Posterior vena cava (tissue), 2 donors: ENCODE results near the gene ANKRD7. TPM values are rescaled to one million over a fixed set of nuclear protein-coding genes. Genes with fewer than 3 reads are reported as not detected.

Experiments
- DNase-seq: peaks from one replicate; pipeline ENCODE4 v3.0.0-alpha.2; 2020; ENCODE audit warnings: low spot score
- intact Hi-C, 2 donors: fragments of 100-400 bp; cut with DNase I; formaldehyde crosslinking; loops; one replicate each; pipeline versions ENCODE4 v1.14.1 to v1.14.2; 2022 to 2023
- long read RNA-seq, 2 donors: library from polyadenylated mRNA; unstranded; transcript quantifications; one replicate each; pipeline ENCODE4 v2.0.0, GENCODE V29; 2020 to 2021
- total RNA-seq, 2 donors: library from RNA; stranded (reverse); fragmentation: NEBNext Ultra II Directional; extraction: Animal tissue kit (Norgen Biotek cat#: 25700); gene quantifications; one replicate each; pipeline ENCODE4 v1.2.1, GENCODE V29; 2021
- donor health status: DM: yes; HTN: yes; CAD: no.
- donor health status: DM: yes; HTN: yes; CAD: no.

The ANKRD7 gene, protein sequence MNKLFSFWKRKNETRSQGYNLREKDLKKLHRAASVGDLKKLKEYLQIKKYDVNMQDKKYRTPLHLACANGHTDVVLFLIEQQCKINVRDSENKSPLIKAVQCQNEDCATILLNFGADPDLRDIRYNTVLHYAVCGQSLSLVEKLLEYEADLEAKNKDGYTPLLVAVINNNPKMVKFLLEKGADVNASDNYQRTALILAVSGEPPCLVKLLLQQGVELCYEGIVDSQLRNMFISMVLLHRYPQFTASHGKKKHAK
- total RNA-seq: under 1 TPM; 0.48 to 0.93 TPM
- long read RNA-seq, donor 1: 0 reads
- long read RNA-seq, donor 2, partial matches to known transcripts: 0 of 1 reads
- long read RNA-seq, donor 2, other reads (novel, unspliced or antisense): 1 of 1 reads

DNA sequence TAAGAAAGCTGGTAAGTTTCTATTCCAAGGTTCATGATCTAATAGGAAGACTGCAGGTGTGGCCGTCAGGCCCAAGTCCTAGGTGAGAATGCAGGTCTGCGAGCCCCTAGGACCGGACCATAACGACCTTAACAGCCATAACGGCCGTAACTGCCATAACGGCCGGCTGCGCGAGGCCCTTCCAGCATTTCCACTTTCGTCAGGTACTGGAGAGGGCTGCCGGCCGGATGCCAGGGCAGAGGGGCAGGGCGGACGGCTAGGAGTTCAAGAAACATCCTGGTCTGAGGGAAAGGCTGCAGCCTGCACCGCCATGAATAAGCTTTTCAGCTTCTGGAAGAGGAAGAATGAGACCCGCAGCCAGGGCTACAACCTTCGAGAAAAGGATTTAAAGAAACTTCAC lies at the start of gene ANKRD7:
TSS of gene ANKRD7 (plus strand) at position 184 of the 400 bp plus-strand sequence. CDS start at position 311, 127 bp downstream.
- intact Hi-C loops: no loop called here
- no peak for DNase-seq

DNA sequence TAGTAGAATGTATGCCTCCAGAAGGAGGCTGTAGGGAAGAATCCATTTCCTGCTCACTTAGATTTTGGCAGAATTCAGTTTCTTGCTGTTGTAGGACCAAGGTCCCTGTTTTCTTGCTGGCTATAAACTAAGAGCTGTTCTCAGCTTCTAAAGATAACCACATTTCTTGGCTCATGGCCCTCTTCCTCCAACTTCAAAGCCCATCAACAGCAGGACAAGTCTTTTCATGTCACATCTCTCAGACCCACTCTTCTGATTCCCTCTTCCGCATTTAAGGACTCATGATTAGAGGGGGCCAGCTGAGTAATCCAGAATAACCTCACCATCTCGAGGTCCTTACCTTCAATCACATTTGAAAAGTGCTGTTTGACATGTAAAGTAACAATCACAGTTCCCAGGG lies 48.8 kb upstream of the ANKRD7 start:
- intact Hi-C loops: no loop called here
- DNase-seq: no peak

DNA sequence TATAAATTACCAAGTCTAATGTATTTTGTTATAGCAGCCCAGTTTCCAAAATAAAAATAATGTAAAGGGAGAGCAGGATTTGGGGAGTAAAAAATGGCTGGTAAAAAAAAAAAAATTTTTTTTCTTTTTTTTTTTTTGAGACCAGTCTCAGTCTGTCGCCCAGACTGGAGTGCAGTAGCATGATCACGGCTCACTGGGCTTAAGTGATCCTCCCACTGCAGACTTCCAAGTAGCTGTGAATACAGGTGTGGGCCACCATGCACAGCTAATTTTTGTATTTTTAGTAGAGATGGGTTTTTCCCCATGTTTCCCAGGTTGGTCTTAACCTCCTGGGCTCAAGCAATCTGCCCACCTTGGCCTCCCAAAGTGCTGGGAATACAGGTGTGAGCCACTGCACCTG lies 45.3 kb upstream of the ANKRD7 start:
- intact Hi-C loops: no loop called here
- DNase-seq: no peak

DNA sequence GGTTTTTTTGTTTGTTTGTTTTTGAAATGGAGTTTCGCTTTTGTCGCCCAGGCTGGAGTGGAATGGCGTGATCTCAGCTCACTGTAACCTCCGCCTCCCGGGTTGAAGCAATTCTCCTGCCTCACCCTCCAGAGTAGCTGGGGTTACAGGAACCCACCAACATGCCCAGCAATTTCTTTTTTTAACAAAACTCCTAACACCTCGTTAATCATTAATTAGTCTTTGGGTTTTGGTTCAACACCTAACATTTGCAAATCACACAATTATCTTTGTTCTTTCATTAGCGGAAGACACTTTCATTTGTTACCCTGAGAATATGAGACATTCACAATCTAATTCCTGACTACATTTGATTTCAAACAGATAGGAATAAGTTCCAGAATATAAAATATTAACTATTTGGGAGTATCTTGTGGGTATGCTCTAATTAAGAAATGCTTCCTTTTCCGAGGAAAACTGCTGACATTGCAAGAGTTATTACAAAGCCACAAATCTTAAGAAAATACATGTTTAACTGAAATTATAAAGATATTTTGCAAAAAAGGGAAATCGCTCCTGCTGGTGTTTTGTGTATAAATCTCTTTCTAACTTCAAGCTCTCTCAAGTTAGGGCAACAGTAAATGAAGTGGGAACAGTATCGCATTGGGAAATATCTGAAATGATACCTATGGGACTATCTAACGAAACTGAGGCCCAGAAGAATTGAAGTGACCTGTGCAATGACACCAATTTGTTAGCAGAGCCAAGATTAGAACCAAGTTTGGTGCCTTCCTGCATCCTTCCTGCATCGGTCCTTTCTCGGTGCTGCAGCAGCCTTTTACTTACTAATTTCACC lies 41.7 kb upstream of the ANKRD7 start:
- intact Hi-C loops: no loop called here

DNA sequence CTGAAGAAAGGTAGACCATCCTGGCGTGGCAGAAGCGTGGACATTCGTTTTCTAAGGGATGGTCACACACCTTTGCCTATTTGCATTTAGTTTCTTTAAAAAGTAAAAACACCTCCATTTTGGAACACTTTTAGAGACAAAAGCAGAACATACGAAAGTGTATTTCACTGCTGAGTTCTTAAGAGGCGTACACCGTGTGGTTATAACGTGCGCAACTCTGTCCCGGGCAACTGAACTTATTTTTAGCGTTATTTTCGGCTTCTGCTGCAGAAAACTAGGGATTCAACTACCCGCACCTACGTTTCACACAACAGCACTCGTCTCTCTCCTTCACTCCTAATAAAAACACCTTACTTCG lies 41.1 kb upstream of the ANKRD7 start:
- intact Hi-C loops: no loop called here
- no peak for DNase-seq

More for the DNA sequence above, 41.7 kb upstream of the ANKRD7 start:
- DNase-seq: no peak

DNA sequence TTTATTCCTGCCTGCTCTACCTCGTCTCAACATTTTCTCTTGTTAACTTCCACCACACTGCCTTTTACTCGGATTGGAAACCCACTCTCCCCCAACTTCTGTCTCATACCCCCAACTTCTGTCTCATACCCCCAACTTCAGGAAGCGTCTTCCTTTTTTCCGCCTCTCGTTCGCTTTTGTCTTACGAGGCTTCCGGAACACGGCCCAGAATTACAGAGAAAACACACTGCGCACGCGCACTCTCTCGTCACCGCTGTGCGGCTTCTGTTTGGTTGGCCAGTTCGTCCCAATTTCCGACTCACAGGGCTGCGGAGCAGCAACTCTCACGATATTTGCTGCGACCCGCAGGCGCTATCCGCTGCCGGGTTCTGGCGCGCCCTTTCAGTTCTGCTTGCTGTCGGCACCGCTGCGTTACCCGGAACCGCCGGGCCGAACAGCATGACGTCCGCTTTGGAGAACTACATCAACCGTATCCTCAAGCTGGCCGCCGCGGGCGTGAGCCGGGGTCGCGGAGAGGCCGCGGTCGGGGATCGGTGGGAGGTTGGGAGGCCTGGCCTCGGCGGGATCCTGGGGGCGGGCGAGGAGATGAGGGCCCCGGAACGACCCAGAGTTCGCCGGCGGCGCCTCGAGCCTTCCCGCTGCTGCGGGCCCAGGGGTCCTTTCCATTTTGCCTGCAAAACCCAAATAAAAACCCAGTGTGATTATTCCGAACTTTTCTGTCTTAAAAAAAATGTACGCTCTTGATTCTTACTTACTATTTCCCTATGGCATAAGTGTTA lies 40.5 kb upstream of the ANKRD7 start, which contains the start of gene LSM8:
TSS of gene LSM8 (plus strand) at position 379 of the 779 bp plus-strand sequence. CDS start at position 439, 60 bp downstream.
- peak; percentile 99 for DNase-seq
- intact Hi-C loops: no loop called here

DNA sequence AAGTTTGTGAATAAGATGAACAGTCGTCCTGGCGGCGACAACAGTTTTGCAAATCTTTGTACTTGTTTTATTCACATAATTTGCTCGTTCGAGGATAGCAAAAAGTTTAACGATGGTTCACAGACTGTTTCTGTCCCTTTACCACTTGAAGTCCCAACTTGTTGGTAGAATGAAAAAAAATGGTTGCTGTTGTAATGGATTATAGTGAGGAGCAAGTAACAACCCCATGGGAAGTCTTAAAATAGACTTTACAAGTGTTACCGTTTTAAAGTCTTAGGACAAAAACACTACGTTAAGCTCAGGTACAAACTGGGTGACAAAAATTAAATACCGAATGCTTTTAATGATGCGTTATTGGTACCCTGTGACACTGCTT lies 40.0 kb upstream of the ANKRD7 start:
- intact Hi-C loops: no loop called here
- DNase-seq: no peak

DNA sequence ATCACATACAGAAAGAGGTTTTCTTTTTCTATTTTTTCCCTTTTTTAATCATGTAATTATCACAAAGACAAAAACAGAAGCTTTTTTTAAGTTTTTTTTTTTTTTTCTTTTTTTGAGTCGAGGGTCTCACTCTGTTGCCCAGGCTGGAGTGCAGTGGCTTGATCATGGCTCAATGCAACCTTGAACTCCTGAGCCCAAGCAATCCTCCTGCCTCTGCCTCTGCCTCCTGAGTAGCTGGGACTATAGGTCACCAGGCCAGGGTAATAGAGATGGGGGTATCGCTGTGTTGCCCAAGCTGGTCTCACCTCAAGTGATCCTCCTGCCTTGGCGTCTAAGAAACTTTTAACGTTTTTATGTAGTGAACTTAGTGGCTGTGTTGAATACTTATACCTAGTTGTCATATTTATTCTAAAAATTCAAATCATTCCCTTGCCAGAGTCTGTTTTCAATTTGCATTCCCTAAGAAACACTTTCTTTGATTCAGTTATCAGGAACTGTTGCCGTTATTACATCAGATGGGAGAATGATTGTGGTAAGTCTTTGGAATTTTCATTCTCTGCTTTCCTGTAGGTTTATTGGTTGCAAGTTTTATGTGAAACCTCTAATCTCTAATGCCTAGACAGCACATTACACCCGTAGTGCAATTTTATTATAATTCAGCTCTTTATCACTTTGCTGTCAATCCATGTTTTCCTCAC lies 39.2 kb upstream of the ANKRD7 start:
- intact Hi-C loops: no loop called here
- DNase-seq: no peak

DNA sequence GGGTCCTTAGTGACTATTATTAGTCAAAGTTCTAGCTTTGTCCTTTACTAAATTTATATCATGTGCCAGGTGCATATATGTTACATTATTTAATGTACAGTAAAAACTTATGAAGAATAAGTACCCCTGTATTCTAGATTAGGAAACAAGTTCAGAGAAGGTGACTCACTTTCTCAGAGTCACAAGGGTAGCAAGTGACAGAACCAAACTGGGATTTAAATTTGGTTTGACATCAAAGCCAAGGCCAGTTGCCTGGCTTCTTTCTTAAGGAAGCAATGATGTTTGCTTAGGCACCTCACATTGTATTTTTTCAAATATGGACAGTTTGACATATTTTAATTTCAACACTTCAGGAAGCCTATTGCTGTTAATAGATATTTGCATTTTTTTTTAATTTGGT lies 38.0 kb upstream of the ANKRD7 start:
- no peak for DNase-seq
- intact Hi-C loops: no loop called here

DNA sequence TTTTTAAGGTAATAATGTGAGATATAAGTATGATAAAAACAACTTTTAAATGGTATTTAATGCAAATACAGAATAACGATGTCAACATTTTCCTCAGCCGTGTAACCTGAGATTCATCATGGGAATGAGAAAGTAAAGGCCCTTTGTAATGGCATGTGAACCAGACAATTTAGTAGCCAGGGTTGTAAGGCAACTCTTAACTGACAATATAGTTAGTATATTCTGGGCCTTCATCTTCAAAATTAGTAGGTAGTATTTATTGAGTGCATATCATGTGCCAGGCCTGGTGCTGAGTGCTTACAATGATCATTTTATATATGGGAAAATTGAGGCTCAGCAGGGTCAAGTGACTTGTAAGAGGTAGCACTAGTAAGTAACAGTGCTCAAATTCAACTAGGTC lies 29.9 kb upstream of the ANKRD7 start:
- intact Hi-C loops: no loop called here
- DNase-seq: no peak

DNA sequence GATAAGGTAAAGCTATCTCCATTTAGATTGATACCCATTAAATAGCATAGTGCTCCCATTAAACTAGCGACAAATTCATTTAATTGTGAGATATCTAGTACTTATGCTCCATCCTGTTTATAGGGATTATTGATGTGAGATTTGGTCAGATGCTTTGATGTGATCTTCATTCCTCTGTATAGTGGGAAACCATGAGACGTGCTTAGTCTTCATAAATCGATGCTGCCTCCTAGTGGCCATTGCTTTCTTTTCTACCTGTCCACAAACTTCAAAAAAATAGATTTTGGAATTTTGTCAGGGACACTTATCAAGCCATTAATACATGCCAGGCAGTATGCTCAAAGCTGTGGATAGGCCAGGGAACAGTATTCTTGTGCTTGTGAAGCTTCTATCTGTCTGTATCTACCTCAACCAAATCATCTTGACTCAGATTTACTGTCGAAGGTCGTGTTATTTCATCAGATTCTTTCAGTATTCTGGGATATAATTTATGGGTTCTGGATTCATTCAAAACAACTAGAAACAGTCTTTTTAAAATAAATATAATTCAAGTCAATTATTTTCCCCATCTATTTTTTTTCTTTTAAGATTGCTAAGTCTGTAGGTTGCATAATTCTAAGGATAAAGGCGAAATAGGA lies 28.5 kb upstream of the ANKRD7 start:
- no peak for DNase-seq
- intact Hi-C loops: no loop called here

DNA sequence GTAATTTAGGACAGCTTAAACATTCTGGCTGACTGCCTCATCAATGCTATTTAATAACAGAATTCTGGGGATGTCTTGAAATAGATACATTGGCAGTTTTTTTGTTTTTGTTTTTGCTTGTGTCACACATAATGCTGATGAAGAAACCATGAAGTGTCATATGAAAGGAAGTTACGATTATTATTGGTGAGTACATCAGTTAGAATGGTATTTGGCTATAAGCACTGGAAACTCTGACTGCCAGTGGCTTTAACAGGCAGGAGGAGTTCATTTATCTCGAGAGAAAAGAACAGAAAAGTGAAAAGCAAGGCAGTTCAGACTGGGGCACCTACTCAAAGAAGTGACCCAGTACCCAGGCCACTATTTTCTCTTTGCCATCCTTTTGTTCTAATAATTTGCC lies 22.4 kb upstream of the ANKRD7 start:
- intact Hi-C loops: no loop called here
- no peak for DNase-seq

DNA sequence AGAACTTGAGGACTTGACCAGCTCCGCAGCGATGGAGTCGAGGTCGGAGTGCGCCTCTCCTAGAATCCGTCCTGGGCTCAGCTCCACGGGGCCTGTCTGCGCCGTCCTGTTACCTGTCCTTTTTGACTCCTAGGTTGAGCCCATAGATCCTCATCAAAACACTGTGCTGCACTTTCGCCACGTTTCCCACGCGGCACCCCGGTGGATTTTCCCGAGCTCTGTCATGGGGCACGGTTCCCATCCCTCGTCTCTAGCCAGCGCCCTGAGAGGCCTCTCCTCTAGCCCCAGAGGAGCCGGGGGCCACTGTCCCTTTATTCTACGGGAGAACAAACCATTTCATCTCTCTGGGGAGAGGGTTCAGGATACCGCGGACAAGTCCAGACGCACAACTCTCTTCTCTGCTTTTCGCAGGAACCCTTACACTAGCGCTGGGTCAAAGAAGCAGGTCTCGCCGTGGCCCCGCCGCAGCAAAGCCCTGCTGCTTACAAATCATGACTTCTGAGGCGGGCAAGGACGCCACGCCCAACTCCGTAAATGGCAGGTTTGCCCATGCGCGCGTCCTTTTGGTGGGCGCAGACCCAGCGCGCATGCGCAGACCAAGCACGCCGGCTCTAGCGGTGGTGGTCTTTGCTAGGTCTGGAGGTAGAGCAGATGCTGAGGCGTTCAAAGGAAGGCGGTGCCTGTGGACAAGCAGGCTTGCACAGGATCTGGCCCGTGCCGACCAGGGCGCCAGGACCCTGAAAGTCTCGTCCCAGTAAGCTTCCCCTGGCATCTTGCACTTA lies 10.3 kb upstream of the ANKRD7 start:
- intact Hi-C loops: no loop called here
- DNase-seq: peak; percentile 89

DNA sequence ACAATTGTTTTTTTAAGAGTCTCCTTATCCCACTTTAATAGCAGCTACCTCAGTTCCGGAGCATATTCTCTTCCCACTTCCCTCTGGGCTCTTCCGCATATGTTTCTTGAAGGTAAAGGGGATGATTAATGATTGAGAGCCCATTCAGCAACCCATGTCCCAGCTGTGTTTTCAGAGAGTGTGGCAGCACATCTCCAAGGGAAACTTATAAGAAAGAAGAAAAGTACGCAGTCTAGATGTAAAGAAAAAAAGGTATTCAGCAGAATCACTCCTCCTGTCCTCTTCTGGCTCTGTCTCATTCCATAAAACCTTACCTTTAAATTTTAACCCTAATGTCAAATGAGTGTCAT lies 9.7 kb upstream of the ANKRD7 start:
- DNase-seq: no peak
- intact Hi-C loops: no loop called here

DNA sequence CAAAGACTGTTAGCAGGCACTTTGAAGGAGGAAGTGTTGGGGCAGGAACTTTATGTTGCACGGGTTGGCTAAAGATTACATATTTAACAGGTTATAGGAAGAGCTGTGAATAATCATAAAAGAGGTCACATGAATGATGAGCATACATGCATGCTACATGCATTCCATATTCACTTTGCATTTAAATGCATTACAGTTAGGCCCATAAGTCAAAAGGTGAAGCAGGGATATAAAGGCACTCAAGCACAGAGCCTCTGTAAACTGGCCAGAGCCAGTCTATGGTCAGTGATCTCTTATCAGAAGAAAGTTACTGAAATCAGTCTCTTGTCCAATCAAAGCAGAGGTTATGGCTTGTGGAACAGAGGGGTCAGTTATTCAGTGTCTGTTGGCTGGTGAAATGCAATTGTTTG lies 7.3 kb upstream of the ANKRD7 start:
- intact Hi-C loops: no loop called here
- DNase-seq: no peak

DNA sequence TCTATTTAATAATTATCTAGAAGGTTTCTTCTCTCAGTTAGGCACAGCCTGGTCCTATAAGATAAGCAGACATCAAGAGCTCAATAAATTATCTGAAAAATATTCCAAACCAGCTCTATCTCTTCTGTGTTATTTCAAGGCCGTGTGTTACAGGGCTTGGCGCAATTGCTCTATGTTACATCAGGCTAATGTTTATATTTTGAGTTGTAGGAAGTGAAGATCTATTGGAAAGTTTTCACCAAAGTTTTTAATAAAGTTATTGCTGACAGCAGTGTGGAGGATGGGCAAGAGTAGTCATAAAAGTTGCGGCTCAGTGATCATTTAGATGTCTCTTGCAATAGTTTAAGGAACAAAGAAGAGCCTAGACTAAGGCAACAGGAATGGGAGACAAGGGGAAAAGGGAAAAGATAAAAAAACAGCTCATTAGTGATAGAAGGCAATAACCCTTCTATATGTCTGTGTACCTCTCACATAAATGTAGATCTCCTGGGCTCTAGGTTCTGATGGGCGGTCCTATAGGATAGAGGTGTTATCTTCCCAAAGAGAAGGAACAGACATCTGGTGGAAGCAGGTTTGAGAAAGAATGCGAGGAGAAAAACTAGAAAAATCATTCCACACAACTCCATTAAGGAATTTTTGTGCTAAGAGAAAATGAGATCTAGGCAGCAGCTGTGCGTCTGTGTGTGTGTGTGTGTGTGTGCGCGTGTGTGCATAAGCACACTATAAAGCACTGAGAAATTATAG lies 5.9 kb upstream of the ANKRD7 start:
- intact Hi-C loops: no loop called here
- DNase-seq: no peak

DNA sequence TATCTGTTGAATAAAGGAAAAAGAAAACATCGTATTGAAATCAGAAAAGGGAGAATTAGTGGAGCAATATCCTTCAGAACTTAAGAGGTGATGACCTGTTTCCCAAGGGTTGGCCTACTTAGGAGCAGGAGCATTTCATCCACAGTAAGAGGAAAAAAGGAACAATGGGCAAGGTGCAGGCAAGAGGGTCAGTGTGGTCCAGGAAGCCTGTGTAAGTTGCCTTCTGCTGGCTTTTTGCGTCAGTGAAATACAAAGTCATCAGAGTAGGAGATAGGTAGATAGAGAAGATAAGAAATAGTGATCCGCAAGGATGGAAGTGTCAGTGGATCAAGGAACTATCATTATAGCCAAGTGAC lies 5.4 kb upstream of the ANKRD7 start:
- intact Hi-C loops: no loop called here
- no peak for DNase-seq

DNA sequence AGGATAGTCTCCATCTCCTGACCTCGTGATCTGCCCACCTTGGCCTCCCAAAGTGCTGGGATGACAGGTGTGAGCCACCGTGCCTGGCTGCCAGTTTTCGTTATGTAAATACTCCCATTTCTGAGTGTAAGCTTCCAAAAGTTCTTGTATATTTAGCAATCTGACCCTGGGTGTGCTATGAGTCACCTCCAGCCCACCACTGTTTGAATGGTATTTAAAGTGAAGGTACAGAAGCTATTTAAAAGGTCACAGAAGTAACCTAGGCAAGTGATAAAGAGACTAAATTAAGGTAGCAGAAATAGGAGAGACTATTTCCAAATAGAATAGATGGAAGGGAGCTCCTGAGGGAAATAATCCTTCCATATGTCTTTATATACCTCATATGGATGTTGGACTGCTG lies 3.9 kb upstream of the ANKRD7 start:
- intact Hi-C loops: no loop called here
- no peak for DNase-seq
